GM12892 (cell line): ENCODE data around the gene JOSD1.

Experiments
- DNase-seq: peaks from one replicate; pipeline ENCODE4 v3.0.0; 2011; ENCODE audit not compliant: insufficient read length
- FAIRE-seq: peaks from 2 replicates; lab custom pipeline; 2011; peaks lifted over from hg19 to GRCh38; lab: Jason Lieb, UNC
- POLR2A ChIP-seq: IDR thresholded peaks from 2 replicates; pipeline ENCODE4 v1.6.1; 2011; ENCODE audit warnings: low read depth, low read length, control low read depth
- POLR2AphosphoS5 ChIP-seq: IDR thresholded peaks from 2 replicates; pipeline ENCODE4 v1.6.1; 2011; ENCODE audit warnings: low read depth, low read length, control low read depth
- TAF1 ChIP-seq: IDR thresholded peaks from 2 replicates; pipeline ENCODE4 v1.6.1; 2011; ENCODE audit warnings: low read depth, mild to moderate bottlenecking, control low read depth, low read length, borderline replicate concordance

The JOSD1 gene

GRCh38 chr22:38731703-38732161 lies 31.0 kb upstream of the JOSD1 start:
- TF ChIP-seq POLR2AphosphoS5 = no peak
- TF ChIP-seq TAF1 = no peak
- no peak for TF ChIP-seq POLR2A
- no peak for DNase-seq
- FAIRE-seq = no peak

- DNase-seq (no peak), FAIRE-seq (no peak)
- no peak for TF ChIP-seq TAF1
- TF ChIP-seq POLR2AphosphoS5 = no peak
- no peak for TF ChIP-seq POLR2A
These were observed 29.7 kb upstream of the JOSD1 start for GRCh38 chr22:38730411-38730871.

DNA sequence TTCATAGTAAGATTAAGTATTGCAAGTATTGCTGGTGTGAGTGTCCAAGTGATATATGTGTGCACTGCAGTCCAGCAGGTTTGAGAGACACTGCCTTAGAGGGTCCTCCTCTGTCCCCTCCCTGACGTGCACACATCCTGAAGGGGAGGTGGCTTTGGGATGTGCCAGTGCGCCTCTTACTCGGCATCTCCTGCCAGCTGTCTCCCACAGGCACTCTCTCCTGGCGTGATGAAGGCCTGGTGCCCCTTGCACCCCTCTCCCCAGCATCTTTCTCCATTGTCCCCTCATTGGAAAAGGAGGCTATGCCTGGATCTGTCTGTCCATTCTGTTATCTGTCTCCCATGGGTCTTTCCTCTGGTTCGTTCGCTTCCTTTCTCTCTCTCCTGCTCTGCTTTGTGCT lies 29.2 kb upstream of the JOSD1 start:
- FAIRE-seq = no peak
- DNase-seq = no peak
- TF ChIP-seq POLR2AphosphoS5 = no peak
- no peak for TF ChIP-seq POLR2A
- TF ChIP-seq TAF1 = no peak

DNA sequence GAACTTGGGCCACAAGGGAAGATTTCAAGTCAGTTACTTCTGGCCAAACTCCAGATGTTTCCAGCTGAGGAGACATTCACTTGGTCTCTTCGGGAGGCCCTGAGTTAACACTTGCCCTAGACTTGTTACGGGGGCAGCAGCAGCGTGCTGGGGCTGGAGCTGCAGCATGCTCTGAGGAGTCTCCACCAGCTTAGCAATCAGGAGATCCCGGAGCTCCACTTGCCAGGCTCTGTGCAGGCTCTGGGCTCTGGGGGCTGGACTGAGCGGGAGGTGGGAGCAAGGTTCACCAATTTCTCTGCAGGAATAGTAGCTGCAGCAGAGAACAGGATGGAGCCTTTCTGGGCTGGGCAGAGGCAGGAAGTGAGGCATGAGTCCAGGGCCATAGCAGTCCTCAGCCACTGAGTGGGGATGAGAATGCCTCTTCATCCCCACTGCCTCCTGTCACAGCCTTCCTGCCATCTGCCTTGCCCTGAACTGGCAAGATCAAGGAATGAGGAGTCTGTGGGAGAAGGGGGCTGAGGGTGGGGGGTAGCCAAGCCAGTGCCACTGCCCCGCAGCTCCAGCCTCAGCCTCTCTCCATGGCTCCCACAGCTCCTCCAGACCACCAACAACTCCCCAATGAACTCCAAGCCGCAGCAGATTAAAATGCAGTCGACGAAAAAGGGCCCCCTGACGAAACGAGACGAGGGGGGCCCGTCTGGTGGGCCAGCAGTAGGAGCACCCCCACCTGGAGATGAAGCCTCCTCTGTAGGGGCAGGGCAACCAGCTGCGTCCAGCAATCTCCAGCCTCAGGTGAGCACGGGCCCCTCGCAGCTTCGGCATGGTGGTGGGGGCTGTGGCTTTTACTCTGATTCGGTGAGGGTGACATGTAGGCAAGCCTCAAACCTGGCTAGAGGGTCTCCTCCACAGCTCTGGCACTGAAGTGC lies 28.4 kb upstream of the JOSD1 start:
- FAIRE-seq (no peak), DNase-seq (no peak)
- TF ChIP-seq POLR2AphosphoS5 (peak; percentile 35; the same call in 1 of the 2 replicates), TAF1 (no peak), POLR2A (no peak)

DNA sequence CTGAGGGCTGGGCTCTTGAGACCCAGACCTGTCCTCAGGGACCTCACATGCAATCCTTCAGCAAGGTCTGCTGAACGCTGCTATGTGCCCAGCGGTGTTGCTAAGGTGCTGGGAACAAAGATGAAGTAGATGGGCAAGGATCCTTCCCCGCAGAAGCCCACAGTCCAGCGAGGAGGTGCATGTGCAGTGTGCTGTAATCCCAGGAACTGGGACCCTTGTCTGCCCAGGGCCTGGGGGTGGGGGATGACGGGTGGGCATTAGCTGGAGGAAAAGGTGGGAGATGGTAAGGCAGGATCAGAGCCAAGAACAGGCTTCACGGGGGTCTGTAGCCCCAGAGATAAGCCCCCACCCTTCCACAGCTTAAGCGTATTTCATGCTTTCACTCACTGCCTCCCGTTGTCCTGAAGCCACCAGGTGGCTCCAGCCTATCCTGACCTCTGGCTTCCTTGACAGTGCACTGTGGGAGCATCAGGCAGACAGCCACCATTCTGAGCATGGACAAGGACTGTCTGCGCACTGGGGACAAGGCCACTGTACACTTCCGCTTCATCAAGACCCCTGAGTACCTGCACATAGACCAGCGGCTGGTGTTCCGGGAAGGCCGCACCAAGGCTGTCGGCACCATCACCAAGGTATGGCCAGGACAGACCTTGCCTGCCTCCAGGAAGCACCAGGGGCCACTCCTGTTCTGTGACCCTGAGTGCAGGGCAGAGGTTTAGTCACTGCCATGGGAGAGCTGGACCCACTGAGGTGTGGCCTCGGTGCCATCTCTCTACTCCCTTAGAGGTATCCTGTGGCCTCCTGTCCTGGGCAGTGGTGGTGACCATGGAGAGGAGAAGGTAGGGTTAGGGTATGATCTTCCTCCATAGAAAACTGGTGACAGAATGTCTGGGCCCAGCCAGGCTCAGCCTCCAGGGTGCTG lies 27.0 kb upstream of the JOSD1 start:
- no peak for FAIRE-seq
- DNase-seq = no peak
- TF ChIP-seq POLR2A (no peak), TAF1 (no peak)

DNA sequence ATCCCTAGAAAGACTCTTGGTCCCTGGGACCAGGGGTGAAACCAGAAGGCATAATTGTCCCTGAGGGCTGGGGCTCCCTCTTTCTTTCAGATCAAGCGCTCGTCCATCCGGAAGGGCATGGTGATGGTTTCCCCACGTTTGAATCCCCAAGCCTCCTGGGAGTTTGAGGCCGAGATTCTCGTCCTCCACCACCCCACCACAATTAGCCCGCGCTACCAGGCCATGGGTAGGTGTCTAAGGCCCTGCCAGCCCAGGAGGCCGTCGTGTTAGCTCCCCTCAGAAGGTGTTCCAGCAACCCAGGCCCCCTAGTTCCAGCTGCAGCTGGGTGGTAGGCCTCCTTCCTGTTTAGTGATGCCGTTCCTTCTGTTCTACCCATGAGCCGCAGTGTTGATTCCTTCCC lies 26.4 kb upstream of the JOSD1 start:
- FAIRE-seq = no peak
- DNase-seq = no peak

DNA sequence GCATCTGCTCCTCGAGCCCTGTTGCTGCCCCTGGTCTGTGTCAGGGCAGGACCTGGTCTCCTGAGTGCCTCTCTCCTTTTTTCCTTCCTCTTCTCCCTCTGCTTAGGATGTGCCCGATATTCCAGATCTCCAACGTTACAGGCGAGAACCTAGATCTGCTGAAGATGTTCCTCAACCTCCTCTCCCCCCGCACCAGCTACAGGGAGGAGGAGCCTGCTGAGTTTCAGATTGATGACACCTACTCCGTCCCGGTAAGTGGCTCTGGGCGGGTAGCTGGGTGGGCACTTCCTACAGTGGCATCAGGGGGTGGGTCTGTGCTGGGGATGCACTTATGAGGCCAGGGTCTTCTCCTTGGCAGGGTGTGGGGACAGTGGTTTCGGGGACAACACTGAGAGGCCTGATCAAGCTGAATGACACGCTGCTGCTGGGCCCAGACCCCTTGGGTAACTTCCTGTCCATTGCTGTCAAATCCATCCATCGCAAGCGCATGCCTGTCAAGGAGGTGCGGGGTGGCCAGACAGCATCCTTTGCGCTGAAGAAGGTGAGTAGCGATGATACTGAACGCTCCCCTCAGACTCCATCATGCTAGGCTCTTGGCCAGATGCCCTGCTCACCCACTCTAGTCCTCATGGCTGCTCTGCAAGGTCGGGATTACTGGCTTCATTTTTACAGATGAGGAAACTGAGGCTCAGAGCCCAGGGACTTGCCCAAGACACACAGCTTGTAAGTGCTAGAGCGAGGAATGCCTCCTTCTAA lies 25.3 kb upstream of the JOSD1 start:
- FAIRE-seq (no peak), DNase-seq (no peak)
- TF ChIP-seq POLR2A (no peak), POLR2AphosphoS5 (no peak), TAF1 (no peak)

More for the DNA sequence above, 26.4 kb upstream of the JOSD1 start:
- no peak; the same call in 1 of the 2 replicates for TF ChIP-seq POLR2AphosphoS5
- no peak for TF ChIP-seq POLR2A
- no peak for TF ChIP-seq TAF1

GRCh38 chr22:38724926-38725571 lies 24.3 kb upstream of the JOSD1 start:
- DNase-seq = no peak
- no peak for TF ChIP-seq POLR2AphosphoS5
- no peak for TF ChIP-seq POLR2A
- no peak for TF ChIP-seq TAF1
- no peak for FAIRE-seq

GRCh38 chr22:38724176-38724575 lies 23.4 kb upstream of the JOSD1 start:
- no peak for DNase-seq
- TF ChIP-seq POLR2AphosphoS5 = no peak
- TF ChIP-seq TAF1 = no peak
- no peak for TF ChIP-seq POLR2A
- no peak for FAIRE-seq

DNA sequence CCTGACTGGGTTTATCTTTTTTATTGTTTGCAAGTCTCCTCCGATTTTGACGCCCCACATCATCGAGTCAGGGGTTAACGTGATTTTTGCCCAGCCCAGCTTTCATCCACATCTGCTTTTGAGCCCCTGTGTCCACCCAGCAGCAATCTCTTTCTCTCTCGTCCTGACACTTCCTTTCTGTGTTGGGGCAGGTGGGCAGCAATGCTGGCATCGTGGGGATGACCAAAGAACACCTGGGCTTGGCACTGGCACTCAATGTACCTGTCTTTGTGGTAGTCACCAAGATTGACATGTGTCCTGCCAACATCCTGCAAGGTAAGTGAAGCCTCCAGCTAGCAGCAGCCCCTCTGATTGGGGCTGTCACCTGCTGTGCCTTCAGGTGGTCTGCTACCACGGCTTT lies 20.8 kb upstream of the JOSD1 start:
- FAIRE-seq = no peak
- TF ChIP-seq TAF1 (no peak), POLR2AphosphoS5 (no peak), POLR2A (no peak)
- DNase-seq = no peak

GRCh38 chr22:38720350-38720749 lies 19.6 kb upstream of the JOSD1 start:
- no peak for DNase-seq
- no peak for FAIRE-seq
- TF ChIP-seq POLR2A (no peak), TAF1 (no peak), POLR2AphosphoS5 (no peak)
